Testis (tissue), 2 donors: ENCODE results near the gene TRMT112.

Source experiments
- CTCF ChIP-seq, 3 experiments: fragments of 450-650 bp in 2 of 3; fragments of 200-600 bp in 1 of 3; sonication (generic) in 1 of 3; IDR thresholded peaks; one replicate each; pipeline ENCODE4 v1.5.1; 2016 to 2019; ENCODE audit warnings: antibody characterized with exemption in 3 of 3, mild to moderate bottlenecking in 2 of 3, moderate library complexity in 1 of 3
- POLR2A ChIP-seq: fragments of 450-650 bp; IDR thresholded peaks from one replicate; pipeline ENCODE4 v1.6.1; 2017; ENCODE audit warnings: antibody characterized with exemption, mild to moderate bottlenecking, moderate library complexity

- TF ChIP-seq CTCF (IDR thresholded peaks at IDR 0.05) (no peak), POLR2A (no peak)
Measured at GRCh38 chr11:64297699-64298358, 19.5 kb downstream of the TRMT112 start.
